Activated CD4-positive, alpha-beta T cell treated with anti-CD3 and anti-CD28 coated beads, Interleukin-2, amount 50 U/mL, for 4 hours (primary cell): Measurements from ENCODE around the gene SVOPL.

Source experiments
- DNase-seq, 2 experiments: peaks; one replicate each; pipeline ENCODE4 v3.0.0-alpha.2; 2020

SVOPL gene

DNA sequence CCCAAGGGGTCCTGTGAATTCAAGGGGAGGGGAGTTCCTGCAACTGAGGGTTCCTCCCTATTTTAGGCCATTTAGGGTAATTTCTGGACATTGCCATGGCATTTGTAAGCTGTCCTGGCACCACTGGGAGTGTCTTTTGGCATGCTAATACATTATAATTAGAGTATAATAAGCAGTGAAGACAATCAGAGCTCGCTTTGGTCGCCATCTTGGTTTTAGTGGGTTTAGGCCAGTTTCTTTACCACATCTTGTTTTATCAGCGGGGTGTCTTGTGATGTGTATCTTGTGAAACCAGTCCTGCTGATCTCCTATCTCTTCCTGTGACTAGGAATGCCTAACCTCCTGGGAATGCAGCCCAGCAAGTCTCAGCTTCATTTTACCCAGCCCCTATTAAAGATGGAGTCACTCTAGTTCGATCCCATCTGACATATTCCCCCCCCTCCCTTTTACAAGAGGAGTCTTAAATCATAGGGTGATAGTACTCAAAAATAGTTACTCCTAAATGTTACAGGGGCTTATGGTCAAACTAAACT, 43.2 kb downstream of the SVOPL start:
- DNase-seq = no peak

DNA sequence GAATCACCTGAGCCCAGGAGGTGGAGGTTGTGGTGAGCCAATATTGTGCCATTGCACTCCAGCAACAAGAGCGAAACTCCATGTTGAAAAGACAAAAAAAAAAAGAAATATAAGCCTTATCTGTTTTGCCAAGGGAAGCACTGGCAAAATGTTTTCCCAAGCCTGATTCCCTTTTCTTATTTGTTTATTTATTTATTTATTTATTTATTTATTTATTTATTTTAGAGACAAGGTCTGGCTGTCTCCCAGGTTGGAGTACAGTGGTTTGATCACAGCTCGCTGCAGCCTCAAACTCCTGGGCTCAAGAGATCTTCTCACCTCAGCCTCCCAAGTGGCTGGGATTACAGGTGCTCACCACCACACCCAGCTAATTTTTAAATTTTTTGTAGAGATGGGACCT, 44.2 kb downstream of the SVOPL start:
- no peak for DNase-seq

DNA sequence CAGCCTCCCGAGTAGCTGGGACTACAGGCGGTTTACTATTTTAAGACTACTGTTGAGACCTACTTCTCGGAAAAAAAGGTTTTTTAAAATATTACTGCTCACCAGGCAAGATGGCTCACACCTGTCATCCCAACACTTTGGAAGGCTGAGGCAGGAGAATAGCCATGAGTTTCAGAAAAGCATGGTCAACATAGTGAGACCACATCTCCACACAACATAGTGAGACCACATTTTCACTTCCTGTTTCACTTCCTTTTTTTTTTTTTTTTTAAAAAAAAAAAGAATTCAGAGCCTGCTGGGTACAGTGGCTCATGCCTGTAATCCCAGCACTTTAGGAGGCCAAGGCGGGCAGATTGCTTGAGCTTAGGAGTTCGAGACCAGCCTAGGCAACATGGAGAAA, 46.5 kb downstream of the SVOPL start:
- DNase-seq = no peak

DNA sequence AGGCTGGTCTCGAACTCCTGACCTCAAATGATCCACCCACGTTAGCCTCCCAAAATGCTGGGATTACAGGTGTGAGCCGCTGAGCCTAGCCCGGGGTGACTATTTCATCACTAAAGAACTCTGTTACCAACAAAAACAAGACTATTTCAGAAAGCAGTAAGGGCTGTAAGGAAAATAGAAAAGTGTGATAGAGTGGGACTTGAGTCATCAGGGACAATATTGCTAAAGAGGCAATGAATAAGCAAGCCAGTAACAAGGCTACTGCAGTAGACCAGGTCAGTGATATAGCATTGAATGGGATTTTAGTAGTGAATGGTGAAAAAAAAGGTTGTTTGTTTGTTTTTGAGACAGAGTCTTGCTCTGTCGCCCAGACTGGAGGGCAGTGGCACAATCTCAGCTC, 51.7 kb downstream of the SVOPL start:
- DNase-seq = no peak

DNA sequence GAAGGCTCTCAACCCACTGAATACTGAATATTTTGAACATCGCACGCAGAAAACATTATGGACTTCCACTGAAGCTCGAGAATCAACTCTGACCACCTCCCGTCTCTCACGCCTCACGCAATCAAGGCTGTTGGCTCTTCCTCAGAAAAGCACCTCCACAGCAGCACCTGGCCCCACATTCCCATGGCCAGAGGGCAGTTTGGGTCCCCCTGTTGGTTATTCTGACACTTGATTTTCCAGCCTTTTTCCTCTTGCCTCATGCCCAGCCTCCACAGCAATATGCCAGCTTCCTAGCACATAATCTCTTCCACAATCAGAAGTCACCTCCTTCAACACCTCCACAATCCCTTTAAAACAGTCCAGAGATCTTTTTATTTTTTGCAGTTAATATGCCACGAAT, 55.9 kb downstream of the SVOPL start:
- no peak for DNase-seq

DNA sequence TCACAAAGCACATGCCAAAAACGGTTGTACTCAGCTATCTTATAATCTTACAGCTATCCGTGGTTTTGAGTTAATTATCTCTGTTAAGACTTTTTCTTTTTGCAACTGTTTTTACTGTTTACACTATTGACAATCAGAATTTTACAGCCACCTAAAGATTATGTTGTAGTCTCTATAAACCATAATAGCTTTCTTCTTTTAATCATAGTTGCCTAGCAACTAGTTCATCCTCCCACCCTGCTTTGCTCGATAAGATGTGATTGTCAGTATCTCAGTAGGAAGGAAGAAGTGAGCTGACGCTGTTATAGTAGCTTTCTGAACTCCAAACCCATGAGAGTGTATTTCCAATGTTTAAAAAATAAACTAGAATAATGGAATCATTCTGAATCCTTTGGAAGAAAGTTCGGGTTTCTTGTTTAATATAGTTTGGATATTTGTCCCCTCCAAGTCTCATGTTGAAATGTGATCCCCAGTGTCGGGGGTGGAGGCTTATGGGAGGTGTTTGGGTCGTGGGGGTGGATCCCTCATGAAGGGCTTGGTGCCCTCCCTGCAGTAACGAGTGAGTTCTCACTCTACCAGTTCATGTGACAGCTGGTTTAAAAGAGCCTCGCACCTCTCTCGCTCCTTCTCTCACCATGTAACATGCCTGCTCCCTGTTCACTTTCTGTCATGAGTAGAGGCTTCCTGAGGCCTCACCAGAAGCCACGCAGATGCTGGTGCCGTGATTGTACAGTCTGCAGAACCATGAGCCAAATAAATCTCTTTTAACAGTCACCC, 68.1 kb downstream of the SVOPL start:
- no peak for DNase-seq

DNA sequence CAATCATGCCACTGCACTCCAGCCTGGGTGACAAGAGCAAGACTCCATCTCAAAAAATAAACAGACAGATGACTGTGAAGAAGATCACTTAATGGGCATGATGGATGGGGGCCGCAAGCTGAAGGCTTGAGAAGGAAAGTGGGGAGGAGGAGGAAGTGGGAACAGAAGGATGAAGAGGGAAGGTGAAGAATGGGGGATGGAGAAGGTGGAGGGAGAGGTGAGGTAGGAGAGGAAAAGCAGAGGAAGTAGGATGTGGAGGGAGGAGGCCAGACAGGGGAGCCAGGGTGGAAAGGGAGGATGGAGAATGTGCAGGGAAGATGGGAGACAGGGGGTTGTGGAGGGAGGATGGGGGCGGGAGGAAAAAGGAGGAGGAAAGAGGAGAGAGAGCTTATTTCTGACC, 68.8 kb downstream of the SVOPL start:
- DNase-seq = no peak

DNA sequence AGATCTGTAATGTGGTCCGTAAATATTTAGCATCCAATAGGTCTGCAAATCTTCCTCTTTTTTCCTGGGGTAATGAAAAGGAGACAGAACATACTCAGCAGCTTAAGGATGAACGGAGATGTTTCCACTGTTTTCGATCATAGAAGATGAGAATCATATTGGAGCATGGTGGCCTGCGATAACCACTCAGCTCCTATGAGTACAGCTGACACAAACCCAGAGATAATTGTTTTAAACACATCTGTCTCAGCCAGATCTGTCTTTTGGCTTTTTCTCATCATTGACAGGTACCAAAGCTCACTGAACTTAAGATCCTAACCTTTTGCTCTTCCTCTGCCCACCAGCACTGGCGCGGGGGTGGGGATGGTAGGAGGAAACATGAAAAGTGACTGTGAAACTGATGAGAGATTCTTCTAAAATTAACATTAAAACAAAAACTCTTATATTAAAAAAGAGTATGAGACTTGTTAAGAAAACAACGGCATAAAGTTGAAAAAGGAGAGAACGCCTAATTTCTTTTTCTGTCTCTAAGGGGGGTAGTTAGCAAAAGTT, 71.0 kb downstream of the SVOPL start:
- no peak for DNase-seq

DNA sequence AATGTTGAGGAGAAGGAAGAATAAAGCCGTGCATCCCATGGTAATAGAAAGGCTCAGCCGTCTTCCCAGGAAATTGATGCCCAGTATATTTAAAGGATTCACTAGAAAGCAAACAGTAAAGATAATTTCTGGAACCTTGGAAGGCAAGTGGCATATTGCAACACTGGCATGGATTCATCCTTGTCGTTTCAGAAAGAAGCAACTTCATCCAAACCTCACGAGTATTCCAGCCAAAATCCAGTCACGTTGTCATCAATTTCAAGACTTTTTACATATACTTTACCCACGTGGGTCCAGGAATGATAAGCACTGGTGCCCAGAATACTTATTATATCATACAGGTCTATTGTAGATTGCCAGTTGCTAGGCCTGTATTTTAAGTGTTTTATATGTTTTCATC, 73.8 kb downstream of the SVOPL start:
- DNase-seq = no peak

DNA sequence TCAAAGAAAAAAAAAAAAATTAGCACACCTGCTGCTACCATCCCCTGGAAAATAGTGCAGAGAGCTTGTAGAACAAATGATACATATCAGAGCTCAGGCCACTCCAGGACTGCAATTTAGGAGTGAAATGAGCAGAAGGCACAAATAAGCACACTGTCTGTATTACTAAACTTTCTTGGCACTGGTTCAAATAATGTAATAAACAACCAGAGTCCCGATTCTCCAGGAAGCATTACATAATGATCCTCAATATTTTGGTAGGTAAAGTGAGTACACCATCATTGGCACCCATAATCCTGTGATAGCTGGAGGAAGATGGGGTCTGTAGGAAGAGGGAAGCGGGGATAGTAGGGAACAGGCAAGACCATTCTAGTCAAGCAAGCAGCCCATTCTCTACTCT, 74.3 kb downstream of the SVOPL start:
- no peak for DNase-seq

DNA sequence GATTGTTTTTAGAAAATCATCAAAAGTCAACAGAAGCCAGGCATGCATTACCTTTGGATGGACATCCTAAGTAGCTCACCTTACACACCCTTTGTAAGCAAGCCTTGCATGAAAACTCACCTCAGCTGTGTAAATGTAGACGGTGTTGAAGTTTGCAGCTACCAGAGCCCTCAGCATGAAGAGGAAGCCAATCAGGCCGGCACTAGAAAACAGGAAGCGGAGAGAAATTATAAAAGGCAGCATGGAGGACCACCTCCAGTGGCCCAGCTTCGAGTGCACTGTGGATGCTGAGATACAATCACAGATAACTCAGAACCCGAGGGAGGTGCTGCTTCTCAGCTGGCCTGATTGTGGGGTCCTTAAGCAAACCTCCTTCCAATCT, 75.3 kb downstream of the SVOPL start:
- DNase-seq = no peak

DNA sequence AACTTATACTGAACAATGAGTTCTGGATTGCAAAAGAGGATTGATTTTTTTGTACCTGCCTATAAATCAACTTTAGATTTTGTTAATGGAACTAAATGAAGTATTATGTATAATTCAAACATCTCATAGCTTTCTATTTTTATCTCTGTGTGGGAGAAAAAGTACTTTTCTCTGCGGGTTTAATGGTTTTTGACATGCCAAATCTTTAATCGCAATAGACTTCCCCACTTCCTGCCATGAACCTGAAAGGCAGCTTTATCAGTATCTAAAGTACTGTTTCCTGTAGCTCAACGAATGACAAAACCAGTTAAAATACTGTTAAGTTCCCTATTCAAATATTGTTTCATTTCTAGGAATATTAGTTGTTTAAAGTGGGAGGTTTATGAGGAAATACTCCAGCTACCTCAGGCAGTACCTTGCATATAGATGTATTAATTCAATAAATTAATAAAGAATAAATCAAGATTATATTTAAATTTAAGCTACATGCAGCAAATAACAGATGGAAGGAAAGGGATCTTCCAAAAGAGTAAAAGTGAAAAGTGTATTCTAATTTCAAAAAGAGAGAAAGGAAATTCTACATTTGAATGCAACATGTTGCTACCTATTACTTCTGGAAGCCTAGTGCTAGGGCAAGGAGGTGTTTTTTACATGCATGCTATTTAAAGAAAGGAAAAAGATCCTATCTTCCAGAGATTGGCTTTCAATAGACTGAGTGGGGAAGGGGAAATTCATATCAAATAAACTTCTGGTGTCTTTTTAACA, 75.9 kb downstream of the SVOPL start:
- DNase-seq = no peak

DNA sequence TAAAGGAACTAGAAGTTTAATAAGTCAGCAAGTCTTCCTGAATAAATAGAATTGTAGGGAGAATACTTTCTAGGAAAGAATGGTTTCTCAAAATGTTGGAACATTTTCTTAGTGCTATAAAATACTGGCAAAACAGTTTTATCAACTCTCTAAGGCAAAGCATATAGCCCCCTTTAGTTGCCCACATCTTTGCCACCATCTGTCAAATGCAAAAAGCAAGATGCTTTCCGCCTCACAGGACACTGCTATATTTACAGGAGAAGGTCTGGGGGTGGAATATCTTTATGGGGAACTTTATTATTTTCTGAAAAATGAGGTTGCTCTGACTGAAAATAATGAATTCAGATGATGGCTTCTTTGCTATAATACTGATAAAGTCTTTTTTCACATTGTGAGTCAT, 78.3 kb downstream of the SVOPL start:
- DNase-seq = no peak

DNA sequence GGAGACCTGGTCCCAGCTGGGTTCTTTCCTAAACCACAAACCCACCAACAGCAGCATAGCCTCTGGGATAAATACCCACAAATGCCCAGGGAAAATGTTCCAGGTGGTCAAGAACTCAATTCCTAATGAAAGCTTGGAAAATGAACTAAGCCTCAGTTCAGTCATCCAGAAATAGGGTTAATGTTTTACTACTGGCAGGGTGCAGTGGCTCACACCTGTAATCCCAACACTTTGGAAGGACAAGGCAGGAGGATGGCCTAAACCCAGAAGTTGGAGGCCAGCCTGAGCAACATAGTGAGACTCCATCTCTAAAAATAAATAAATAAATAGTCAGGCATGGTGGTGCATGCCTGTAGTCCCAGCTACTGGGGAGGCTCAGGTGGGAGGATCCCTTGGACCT, 82.2 kb downstream of the SVOPL start:
- no peak for DNase-seq

DNA sequence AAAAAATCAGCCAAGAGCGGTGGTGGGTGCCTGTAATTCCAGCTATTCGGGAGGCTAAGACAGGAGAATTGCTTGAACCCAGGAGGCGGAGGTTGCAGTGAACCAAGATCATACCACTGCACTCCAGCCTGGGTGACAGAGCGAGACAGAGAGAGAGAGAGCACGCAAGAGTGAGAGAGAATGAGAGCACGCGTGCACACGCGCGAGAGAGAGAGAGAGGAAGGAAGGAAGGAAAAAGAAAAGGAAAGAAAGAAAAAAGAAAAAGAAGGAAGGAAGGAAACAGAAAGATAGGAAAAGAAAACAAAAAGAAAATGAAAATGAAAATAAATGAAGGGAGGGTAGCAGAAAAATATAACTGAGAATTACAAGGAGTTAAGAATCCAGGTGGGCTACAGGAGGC, 82.7 kb downstream of the SVOPL start:
- no peak for DNase-seq

DNA sequence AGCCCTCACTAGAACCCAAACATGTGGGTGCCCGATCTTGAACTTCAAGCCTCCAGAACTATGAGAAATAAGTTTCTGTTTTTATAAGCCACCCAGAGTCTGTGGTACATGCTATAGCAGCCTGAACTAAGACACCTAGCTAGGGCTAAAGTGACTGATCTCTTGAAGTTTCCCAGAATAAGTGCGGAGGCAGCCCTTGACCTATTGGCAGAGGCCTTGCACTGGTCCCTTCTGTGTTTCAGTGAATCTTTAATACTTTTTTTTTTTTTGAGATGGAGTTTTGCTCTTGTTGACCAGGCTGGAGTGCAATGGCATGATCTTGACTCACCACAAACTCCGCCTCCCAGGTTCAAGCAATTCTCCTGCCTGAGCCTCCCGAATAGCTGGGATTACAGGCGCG, 85.1 kb downstream of the SVOPL start:
- no peak for DNase-seq

DNA sequence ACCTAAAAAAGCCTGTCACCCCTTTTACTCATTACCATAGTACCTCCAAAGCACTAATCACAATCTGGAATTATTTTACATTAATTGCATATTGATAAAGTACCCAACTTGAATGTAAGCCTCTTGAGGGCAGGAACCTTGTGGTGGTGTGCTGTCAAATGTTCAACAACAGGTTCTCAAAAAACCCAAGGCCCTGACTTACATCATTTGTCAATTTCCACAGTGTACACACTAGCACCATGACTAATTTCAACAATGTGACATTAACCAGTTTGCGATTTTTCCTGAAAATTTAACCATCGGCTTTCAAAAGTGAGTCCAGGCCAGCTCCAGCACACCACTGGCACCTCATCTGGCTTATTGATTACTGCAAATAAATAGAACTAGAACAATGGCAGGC, 87.5 kb downstream of the SVOPL start:
- DNase-seq = no peak

DNA sequence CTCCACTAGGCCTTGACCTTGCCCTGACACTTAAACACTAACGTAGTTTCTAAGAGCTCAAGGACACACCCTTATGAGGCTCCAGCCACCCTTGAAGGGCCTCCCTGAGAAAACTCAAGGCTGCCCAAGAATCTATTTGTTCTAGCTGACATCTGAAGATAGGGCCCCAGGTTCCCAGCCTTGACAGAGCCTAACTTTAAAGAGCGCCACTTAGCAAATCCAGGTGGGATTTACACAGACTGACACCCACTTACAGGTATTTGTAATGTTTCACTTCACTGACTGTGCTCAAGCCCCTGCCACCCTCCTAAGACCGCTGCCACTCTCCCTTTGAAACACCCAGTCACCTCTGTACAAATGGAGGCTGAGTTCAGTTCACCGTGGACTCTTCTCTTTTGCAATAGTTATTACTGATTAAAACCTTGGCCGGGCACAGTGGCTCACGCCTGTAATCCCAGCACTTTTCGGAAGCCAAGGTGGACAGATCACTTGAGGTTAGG, 90.4 kb downstream of the SVOPL start:
- no peak for DNase-seq

DNA sequence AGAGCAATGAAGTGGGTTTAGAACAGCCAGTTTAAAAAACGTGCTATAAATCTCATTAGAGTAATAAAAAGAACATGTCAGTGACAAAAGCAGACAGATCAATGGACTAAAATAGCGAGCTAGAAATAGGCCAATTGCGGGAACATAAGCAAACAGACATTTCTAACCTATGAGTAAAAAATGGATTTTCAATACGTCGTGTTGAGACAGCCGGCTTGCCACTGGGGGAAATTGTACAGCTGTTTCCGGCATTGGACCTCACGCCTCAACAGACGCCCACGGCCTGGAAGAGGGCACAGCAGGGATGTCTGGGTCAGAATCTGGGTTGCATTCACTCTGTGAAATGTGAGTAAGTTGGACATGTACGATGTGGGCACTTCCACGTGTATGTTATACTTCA, 92.9 kb downstream of the SVOPL start:
- DNase-seq = no peak

DNA sequence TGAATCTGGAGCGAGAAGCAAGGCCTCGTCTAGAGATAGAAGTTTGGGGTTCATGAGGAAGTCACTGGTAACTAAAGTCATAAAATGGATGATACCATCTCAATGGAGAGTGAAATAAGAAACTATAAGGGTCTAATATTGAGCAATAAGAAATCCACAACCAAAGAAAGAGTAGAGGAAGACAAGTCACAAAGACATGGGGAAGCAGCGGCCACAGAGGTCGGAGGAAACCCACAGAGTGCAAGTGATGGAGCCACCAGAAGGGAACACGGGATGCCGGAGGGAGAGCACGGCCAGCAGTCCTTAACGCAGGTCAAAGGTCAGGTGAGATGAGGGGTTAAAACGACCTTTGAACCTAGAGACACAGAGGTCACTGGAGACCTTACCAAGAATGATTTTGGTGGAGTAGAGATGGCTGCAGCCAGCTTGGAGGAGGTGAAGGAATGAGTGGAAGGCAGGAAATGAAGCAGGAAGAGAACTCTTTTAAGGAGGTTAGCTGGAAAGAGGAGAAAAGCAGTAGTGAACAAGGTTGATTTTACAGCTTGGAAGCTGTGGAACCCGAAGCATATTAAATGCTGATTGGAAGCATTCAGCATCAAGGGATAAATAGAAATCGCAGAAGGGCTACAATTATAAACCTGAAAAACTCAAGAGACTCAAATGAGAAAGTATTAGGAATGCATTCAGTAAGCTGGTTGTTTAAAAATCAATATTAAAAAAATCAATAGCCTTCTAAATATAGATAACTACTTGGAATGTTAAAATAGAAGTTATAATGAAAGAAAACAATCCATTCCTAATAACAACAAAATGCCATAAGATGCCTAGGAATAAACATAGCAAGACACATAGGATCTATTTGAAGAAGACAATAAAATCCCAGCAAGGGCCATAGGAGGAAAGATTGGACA, 93.7 kb downstream of the SVOPL start:
- DNase-seq = no peak

DNA sequence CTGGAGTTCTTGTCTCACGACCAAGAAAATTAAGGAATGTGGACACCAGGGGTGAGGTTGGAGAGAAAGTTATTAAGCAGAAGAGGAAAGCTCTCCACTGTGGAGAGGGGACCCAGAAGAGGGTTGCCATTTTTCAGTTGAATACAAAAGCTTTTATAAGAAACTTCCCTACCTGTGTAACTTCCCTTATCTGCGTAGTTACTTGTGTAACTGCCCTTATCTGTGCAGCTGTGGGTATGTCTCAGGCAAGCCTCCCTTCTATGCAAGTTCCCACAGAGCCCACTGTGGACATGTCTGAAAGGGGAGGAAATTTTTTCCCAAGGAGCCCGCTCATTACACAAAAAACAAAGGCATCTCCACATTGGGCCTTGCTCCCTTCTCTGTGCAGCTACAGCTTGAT, 94.9 kb downstream of the SVOPL start:
- no peak for DNase-seq

DNA sequence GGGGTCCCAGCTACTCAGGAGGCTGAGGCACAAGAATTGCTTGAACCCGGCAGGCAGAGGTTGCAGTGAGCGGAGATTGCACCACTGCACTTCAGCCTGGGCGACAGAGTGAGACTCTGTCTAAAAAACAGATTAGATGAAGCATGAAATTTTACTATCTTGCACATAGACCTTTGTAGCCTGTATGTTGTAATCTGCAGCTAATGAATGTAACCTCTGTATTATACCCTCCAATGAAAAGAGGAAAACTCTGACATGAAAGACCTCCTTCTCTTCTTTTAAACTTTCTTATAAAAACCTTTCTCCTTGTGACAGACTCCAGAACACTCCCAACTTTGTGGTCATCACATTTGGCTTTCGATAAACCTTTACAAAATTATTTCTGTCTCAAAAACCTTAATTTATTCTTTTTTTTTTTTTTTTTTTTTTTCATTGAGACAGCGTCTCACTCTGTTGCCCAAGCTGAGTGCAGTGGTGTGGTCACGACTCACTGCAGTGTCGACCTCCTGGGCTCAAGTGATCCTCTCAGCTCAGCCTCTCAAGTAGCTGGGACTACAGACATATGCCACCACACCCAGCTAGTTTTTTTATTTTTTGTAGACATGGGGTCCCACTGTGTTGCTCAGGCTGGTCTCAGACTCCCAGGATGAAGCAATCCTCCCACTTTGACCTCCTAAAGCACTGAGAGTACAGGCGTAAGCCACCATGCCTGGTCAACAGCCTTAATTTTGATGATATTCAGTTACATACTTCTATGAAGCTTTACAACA, 97.4 kb downstream of the SVOPL start:
- DNase-seq = no peak
